SH-SY5Y (cell line): ENCODE results near the gene AP3B1.

Experiments used
- GATA2 ChIP-seq: IDR thresholded peaks from 2 replicates; pipeline ENCODE4 v1.6.1; 2011; ENCODE audit warnings: mild to moderate bottlenecking, low read depth, low read length
- GATA3 ChIP-seq: IDR thresholded peaks from 2 replicates; pipeline ENCODE4 v1.6.1; 2011; ENCODE audit warnings: low read depth, mild to moderate bottlenecking, low read length, moderate library complexity

DNA sequence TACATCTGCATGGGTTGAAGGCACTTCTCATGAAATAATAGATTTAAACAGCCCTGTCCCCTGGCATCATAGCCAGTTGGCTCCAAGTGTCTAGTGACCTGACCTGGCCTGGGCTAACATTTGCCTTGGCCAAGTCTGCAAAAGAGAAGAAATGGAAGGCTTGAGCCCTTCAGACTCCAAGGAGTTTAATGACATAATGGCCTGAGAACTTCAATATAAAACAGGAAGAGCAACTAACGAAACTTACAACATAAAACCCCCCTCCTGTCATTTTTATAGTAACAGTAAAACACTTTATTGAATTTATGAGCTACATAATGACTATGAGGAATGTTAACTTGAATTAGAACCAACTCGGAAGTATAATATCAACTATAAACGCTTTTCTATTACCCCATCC lies 299.6 kb downstream of the AP3B1 start:
- TF ChIP-seq GATA2 = no peak
- no peak for TF ChIP-seq GATA3
